Thyroid gland (tissue), 4 donors: ENCODE data around the gene ZBTB8OS.

ENCODE experiments used
- POLR2A ChIP-seq, 2 donors: fragments of 450-650 bp; IDR thresholded peaks; one replicate each; pipeline ENCODE4 v1.6.1; 2017; ENCODE audit warnings: antibody characterized with exemption in 2 of 2, mild to moderate bottlenecking in 2 of 2, moderate library complexity in 1 of 2
- TF ChIP-seq, protein P1 (sequence below), 6 experiments: fragments of 200-600 bp in 3 of 6; fragments of 450-650 bp in 3 of 6; sonication (generic) in 3 of 6; IDR thresholded peaks; one replicate each; pipeline ENCODE4 v1.5.1; 2016 to 2019; ENCODE audit warnings: antibody characterized with exemption in 6 of 6, mild to moderate bottlenecking in 2 of 6, inconsistent platforms in 1 of 6, moderate library complexity in 1 of 6

DNA sequence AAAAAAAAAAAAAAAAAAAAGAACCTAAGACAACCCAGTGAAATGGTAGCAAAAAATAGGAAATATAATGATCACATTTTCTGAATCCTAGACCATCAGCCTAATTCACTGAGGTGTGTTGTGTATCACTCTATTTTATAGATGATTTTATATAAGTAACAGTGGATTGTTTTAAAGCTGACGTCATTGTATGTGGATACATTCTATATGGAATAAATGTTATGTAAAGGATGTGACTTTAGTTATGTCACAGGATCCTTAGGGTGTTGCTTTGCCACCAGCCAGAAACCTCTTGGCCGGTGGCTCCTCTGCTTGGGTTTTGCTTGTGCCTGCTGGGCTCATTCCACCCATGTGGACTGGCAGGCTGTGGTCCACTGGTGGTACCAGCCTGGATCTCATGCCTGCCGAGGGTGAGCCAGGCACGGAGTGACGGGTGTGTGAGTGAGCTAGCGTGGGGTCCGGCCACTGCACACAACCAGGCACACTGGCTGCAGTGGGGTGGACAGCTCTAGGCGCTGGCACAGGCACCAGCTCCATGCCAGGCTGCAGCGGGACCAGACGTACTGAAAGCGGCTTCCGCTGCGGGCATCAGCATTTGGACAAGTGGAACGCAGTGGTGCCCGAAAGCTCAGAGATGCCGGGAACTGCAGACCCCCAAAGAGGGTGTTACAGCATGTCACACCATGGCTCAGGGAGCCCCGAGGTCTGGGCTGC is 44.5 kb downstream of the ZBTB8OS start:
- TF ChIP-seq, protein P1, sequence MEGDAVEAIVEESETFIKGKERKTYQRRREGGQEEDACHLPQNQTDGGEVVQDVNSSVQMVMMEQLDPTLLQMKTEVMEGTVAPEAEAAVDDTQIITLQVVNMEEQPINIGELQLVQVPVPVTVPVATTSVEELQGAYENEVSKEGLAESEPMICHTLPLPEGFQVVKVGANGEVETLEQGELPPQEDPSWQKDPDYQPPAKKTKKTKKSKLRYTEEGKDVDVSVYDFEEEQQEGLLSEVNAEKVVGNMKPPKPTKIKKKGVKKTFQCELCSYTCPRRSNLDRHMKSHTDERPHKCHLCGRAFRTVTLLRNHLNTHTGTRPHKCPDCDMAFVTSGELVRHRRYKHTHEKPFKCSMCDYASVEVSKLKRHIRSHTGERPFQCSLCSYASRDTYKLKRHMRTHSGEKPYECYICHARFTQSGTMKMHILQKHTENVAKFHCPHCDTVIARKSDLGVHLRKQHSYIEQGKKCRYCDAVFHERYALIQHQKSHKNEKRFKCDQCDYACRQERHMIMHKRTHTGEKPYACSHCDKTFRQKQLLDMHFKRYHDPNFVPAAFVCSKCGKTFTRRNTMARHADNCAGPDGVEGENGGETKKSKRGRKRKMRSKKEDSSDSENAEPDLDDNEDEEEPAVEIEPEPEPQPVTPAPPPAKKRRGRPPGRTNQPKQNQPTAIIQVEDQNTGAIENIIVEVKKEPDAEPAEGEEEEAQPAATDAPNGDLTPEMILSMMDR (IDR thresholded peaks at IDR 0.05) = no peak
- TF ChIP-seq POLR2A (IDR thresholded peaks at IDR 0.05) = no peak
